ENCODE results near the gene VSTM2B. TPM values are rescaled to one million over a fixed set of nuclear protein-coding genes. Genes with fewer than 3 reads are reported as not detected.

The VSTM2B gene
- total RNA-seq, 1 donor from 2014 or later, result 0.21 TPM

GRCh38 chr19:29520390-29520789, 5.4 kb upstream of the VSTM2B start:
- Mint-ChIP-seq H3K27ac (ENCODE audit: unreplicated experiment) (no peak overlapping the region), H3K4me1 (no peaks in the 10 kb centered on the region), H3K9me3 (no peaks in the 10 kb centered on the region), H3K36me3 (ENCODE audit: low read depth) (no peaks in the 10 kb centered on the region), H3K27me3 (ENCODE audit: low read depth) (peaks cover 81% of the 10 kb centered on the region), H3K4me3 (no peak overlapping the region)
- no peak for DNase-seq (ENCODE audit: low read depth, low spot score)
- TF ChIP-seq CTCF (conservative IDR thresholded peaks at IDR 0.05), result no peak

- Mint-ChIP-seq H3K36me3 (ENCODE audit: low read depth) (no peaks in the 10 kb centered on the region), H3K9me3 (no peaks in the 10 kb centered on the region), H3K4me1 (no peaks in the 10 kb centered on the region), H3K4me3 (no peak overlapping the region), H3K27me3 (ENCODE audit: low read depth) (peaks cover 78% of the 10 kb centered on the region), H3K27ac (ENCODE audit: unreplicated experiment) (no peak overlapping the region)
- no peak for TF ChIP-seq CTCF (conservative IDR thresholded peaks at IDR 0.05)
- DNase-seq (ENCODE audit: low read depth, low spot score), result no peak
These were observed 4.3 kb upstream of the VSTM2B start for GRCh38 chr19:29521291-29522075.

GRCh38 chr19:29523568-29523967, 2.2 kb upstream of the VSTM2B start:
- Mint-ChIP-seq H3K9me3 (no peaks in the 10 kb centered on the region), H3K27me3 (ENCODE audit: low read depth) (peaks cover 88% of the 10 kb centered on the region), H3K27ac (ENCODE audit: unreplicated experiment) (no peak overlapping the region), H3K36me3 (ENCODE audit: low read depth) (no peaks in the 10 kb centered on the region), H3K4me3 (no peak overlapping the region), H3K4me1 (peaks cover 12% of the 10 kb centered on the region)
- TF ChIP-seq CTCF (conservative IDR thresholded peaks at IDR 0.05), result no peak
- DNase-seq (ENCODE audit: low read depth, low spot score), result no peak

- Mint-ChIP-seq H3K4me1 (peaks cover 16% of the 10 kb centered on the region), H3K27me3 (ENCODE audit: low read depth) (peaks cover 90% of the 10 kb centered on the region), H3K27ac (ENCODE audit: unreplicated experiment) (no peak overlapping the region), H3K9me3 (no peaks in the 10 kb centered on the region), H3K4me3 (peak overlapping the region; percentile 59), H3K36me3 (ENCODE audit: low read depth) (no peaks in the 10 kb centered on the region)
- no peak for TF ChIP-seq CTCF (conservative IDR thresholded peaks at IDR 0.05)
- DNase-seq (ENCODE audit: low read depth, low spot score), result no peak
These were observed 1.4 kb upstream of the VSTM2B start for GRCh38 chr19:29524201-29524911.

- Mint-ChIP-seq H3K36me3 (ENCODE audit: low read depth) (no peaks in the 10 kb centered on the region), H3K4me1 (peaks cover 18% of the 10 kb centered on the region), H3K27me3 (ENCODE audit: low read depth) (peaks cover 86% of the 10 kb centered on the region), H3K27ac (ENCODE audit: unreplicated experiment) (no peak overlapping the region), H3K9me3 (no peaks in the 10 kb centered on the region), H3K4me3 (peak overlapping the region; percentile 84)
- DNase-seq (ENCODE audit: low read depth, low spot score), result no peak
- TF ChIP-seq CTCF (conservative IDR thresholded peaks at IDR 0.05), result no peak
These were observed 622 bp upstream of the VSTM2B start for GRCh38 chr19:29524912-29525831.
